Right lobe of liver (tissue), 6 donors: ENCODE data around the gene RAF1. TPM values are rescaled to one million over a fixed set of nuclear protein-coding genes. Genes with fewer than 3 reads are reported as not detected.
"Not testable (repeated sequence)": the region's sequence is repeated elsewhere in the genome, so short reads cannot be mapped to it uniquely, and the experiment has no call there.

Experiments
- ATAC-seq, 4 donors: fragments of 200-7000 bp; cut with Tn5 transposase; one replicate each; pipeline ENCODE4 v1.9.1; 2020; ENCODE audit warnings: mild to moderate bottlenecking in 4 of 4, moderate library complexity in 4 of 4
- DNase-seq, 3 donors: peaks; one replicate each; pipeline ENCODE4 v3.0.0-alpha.2; 2020
- H3K27ac ChIP-seq, 3 donors: fragments of 200-600 bp; one replicate each; pipeline ENCODE4 v1.8.0; 2022
- H3K27me3 ChIP-seq, 2 donors: fragments of 200-600 bp; one replicate each; pipeline ENCODE4 v1.8.0; 2022
- H3K36me3 ChIP-seq, 4 donors: fragments of 200-600 bp; sonication (generic) in 1 of 4; one replicate each; pipeline versions ENCODE4 v1.5.1 to v1.8.0; 2017 to 2022; ENCODE audit warnings: control low read depth in 1 of 4
- H3K4me1 ChIP-seq, 4 donors: fragments of 200-600 bp; sonication (generic) in 1 of 4; one replicate each; pipeline versions ENCODE4 v1.5.1 to v1.8.0; 2017 to 2022; ENCODE audit warnings: control low read depth in 1 of 4
- H3K4me3 ChIP-seq, 3 donors: fragments of 200-600 bp; one replicate each; pipeline ENCODE4 v1.8.0; 2022
- H3K9me3 ChIP-seq, 4 donors: fragments of 200-600 bp; sonication (generic) in 1 of 4; one replicate each; pipeline versions ENCODE4 v1.5.1 to v1.8.0; 2017 to 2022; ENCODE audit warnings: control low read depth in 1 of 4
- CTCF ChIP-seq, 4 donors: fragments of 200-600 bp in 3 of 4; fragments of 450-650 bp in 1 of 4; IDR thresholded peaks; one replicate each; pipeline versions ENCODE4 v1.5.1 to v1.8.0; 2016 to 2022; ENCODE audit warnings: antibody characterized with exemption in 4 of 4, mild to moderate bottlenecking in 2 of 4
- POLR2A ChIP-seq: fragments of 450-650 bp; IDR thresholded peaks from one replicate; pipeline ENCODE4 v1.6.1; 2017; ENCODE audit warnings: antibody characterized with exemption, mild to moderate bottlenecking
- WGBS: methylation state at CpG from one replicate; pipeline ENCODE4 v1.1.6; 2018; ENCODE audit warnings: low coverage, low lambda C conversion rate; ENCODE audit not compliant: insufficient coverage; ENCODE audit errors: missing lambda C conversion rate; 5-methylcytosine and 5-hydroxymethylcytosine counted together
- intact Hi-C, 2 donors: fragments of 100-400 bp; cut with DNase I; formaldehyde crosslinking; loops; one replicate each; pipeline versions ENCODE4 v1.11.2 to v1.14.1; 2022
- total RNA-seq, 6 experiments: library from RNA; depleted of rRNA in 2 of 6; stranded (reverse); fragments of >200 nt in 2 of 6; fragmentation: NEBNext Ultra II Directional in 3 of 6; extraction: Animal tissue kit (Norgen Biotek cat#: 25700) in 3 of 6; gene quantifications; one replicate each; pipeline versions ENCODE4 v1.1.0 to v1.2.4, GENCODE V29; 2016 to 2023
- donor health status: DM: no; HTN: yes; CAD: no.
- donor health status: DM: no; HTN: no; CAD: no.
- donor health status: DM: no; HTN: no; CAD: no.
- donor health status: DM: no; HTN: yes; CAD: no.
- donor health status: DM: no; HTN: yes; CAD: no.

The RAF1 gene
- total RNA-seq, 6 experiments from 2014 or later, result 55.7 to 72.8 (median 60.4) TPM

GRCh38 chr3:12643724-12644123 is 20.2 kb downstream of the RAF1 start:
- peaks cover 0 to 41% (median 10%) of the 10 kb centered on the region in 4 donors for H3K4me1 ChIP-seq
- intact Hi-C loops, result no loop called here
- no peaks in the 10 kb centered on the region for H3K36me3 ChIP-seq
- WGBS, result 0% methylated on average over 1 of the region's 1 CpG
- no peak overlapping the region for H3K27ac ChIP-seq
- ATAC-seq, result no peak
- H3K9me3 ChIP-seq, result no peaks in the 10 kb centered on the region
- no peak for DNase-seq
- no peaks in the 10 kb centered on the region for H3K27me3 ChIP-seq
- no peak overlapping the region for H3K4me3 ChIP-seq
- TF ChIP-seq POLR2A (no peak), CTCF (IDR thresholded peaks at IDR 0.05) (no peak)

- H3K4me3 ChIP-seq, result no peak overlapping the region
- intact Hi-C loops, result no loop called here
- no peaks in the 10 kb centered on the region for H3K27me3 ChIP-seq
- no peak for ATAC-seq
- no peaks in the 10 kb centered on the region for H3K9me3 ChIP-seq
- TF ChIP-seq POLR2A (no peak), CTCF (IDR thresholded peaks at IDR 0.05) (no peak)
- H3K36me3 ChIP-seq, result no peaks in the 10 kb centered on the region
- DNase-seq, result no peak
- H3K27ac ChIP-seq, result peak overlapping the region in 2 of 3 donors; percentile 4 to 18
- H3K4me1 ChIP-seq, result peaks cover 0 to 37% (median 8%) of the 10 kb centered on the region in 4 donors
Measured at GRCh38 chr3:12643010-12643380, 20.9 kb downstream of the RAF1 start.

- peaks cover 0 to 29% (median 8%) of the 10 kb centered on the region in 4 donors for H3K4me1 ChIP-seq
- intact Hi-C loops, H3K36me3 ChIP-seq, H3K9me3 ChIP-seq, H3K27ac ChIP-seq, H3K4me3 ChIP-seq, H3K27me3 ChIP-seq, DNase-seq, ATAC-seq: not testable (repeated sequence)
- 93% methylated on average over 5 of the region's 5 CpGs for WGBS
Measured at GRCh38 chr3:12640853-12641252, 23.1 kb downstream of the RAF1 start.

- DNase-seq, result no peak
- intact Hi-C loops, result no loop called here
- Histone ChIP-seq H3K36me3 (no peaks in the 10 kb centered on the region), H3K27ac (no peak overlapping the region), H3K9me3 (no peaks in the 10 kb centered on the region), H3K4me1 (peaks cover 0 to 7% (median under 1%) of the 10 kb centered on the region in 4 donors), H3K4me3 (no peak overlapping the region), H3K27me3 (no peaks in the 10 kb centered on the region)
- no peak for TF ChIP-seq POLR2A
- TF ChIP-seq CTCF (IDR thresholded peaks at IDR 0.05), result no peak
- ATAC-seq, result peak in 3 of 4 donors; percentile 31 to 58 (median 36)
- 13% methylated on average over 1 of the region's 1 CpG for WGBS
Measured at GRCh38 chr3:12638105-12638504, 25.8 kb downstream of the RAF1 start.

- no peak for DNase-seq
- Histone ChIP-seq H3K27ac (no peak overlapping the region), H3K4me3 (no peak overlapping the region), H3K4me1 (peaks cover 0 to 36% (median 7%) of the 10 kb centered on the region in 4 donors), H3K9me3 (no peaks in the 10 kb centered on the region), H3K36me3 (no peaks in the 10 kb centered on the region), H3K27me3 (no peaks in the 10 kb centered on the region)
- ATAC-seq, result no peak
- intact Hi-C loops, result no loop called here
- no peak for TF ChIP-seq CTCF (IDR thresholded peaks at IDR 0.05)
- no peak for TF ChIP-seq POLR2A
- WGBS, result 79% methylated on average over 4 of the region's 4 CpGs
Measured at GRCh38 chr3:12633108-12633507, 30.8 kb downstream of the RAF1 start.
